ENCODE measurements around the gene LMO3.

DNA sequence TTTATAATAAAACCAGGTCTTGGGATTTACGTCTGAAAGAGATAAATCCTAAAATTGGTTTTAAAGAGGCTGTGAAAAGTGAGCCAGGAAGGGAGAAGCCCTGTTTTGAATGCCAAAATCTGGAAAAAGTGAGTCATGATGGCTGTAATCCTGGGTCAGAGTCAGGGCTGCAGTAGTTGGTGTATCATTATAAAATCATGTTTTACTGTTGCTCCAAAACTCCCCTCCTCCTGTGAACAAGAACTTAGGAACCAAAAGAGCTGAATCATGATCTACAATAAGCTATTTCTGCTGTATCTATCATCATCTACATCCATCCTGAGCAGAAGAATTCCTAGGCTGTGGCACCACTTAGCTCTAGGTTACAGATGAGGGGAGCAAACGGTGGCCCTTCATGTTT is 79.3 kb downstream of the LMO3 start:
- TF ChIP-seq, protein P1, sequence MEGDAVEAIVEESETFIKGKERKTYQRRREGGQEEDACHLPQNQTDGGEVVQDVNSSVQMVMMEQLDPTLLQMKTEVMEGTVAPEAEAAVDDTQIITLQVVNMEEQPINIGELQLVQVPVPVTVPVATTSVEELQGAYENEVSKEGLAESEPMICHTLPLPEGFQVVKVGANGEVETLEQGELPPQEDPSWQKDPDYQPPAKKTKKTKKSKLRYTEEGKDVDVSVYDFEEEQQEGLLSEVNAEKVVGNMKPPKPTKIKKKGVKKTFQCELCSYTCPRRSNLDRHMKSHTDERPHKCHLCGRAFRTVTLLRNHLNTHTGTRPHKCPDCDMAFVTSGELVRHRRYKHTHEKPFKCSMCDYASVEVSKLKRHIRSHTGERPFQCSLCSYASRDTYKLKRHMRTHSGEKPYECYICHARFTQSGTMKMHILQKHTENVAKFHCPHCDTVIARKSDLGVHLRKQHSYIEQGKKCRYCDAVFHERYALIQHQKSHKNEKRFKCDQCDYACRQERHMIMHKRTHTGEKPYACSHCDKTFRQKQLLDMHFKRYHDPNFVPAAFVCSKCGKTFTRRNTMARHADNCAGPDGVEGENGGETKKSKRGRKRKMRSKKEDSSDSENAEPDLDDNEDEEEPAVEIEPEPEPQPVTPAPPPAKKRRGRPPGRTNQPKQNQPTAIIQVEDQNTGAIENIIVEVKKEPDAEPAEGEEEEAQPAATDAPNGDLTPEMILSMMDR (IDR thresholded peaks at IDR 0.05) = no peak
- no peak for TF ChIP-seq POLR2A (IDR thresholded peaks at IDR 0.05)

Measured in esophagus squamous epithelium (tissue), 4 donors.